Activated naive CD4-positive, alpha-beta T cell treated with anti-CD3 and anti-CD28 coated beads, Interleukin-2, amount 50 U/mL, for 24 hours (primary cell): ENCODE results near the gene DLX2.
"Not testable (repeated sequence)": the region's sequence is repeated elsewhere in the genome, so short reads cannot be mapped to it uniquely, and the experiment has no call there.

Experiments
- H3K27ac Mint-ChIP-seq: one replicate; pipeline ENCODE4 v1.8.0; 2021; ENCODE audit warnings: mild to moderate bottlenecking, mixed read lengths
- H3K27me3 Mint-ChIP-seq: one replicate; pipeline ENCODE4 v1.8.0; 2021; ENCODE audit warnings: mixed read lengths
- H3K36me3 Mint-ChIP-seq: one replicate; pipeline ENCODE4 v1.8.0; 2021; ENCODE audit warnings: mixed read lengths
- H3K4me1 Mint-ChIP-seq: one replicate; pipeline ENCODE4 v1.8.0; 2021; ENCODE audit warnings: mixed read lengths
- H3K4me3 Mint-ChIP-seq: one replicate; pipeline ENCODE4 v1.8.0; 2021; ENCODE audit warnings: mild to moderate bottlenecking, mixed read lengths
- H3K9me3 Mint-ChIP-seq: one replicate; pipeline ENCODE4 v1.8.0; 2021; ENCODE audit warnings: mixed read lengths

The DLX2 gene

DNA sequence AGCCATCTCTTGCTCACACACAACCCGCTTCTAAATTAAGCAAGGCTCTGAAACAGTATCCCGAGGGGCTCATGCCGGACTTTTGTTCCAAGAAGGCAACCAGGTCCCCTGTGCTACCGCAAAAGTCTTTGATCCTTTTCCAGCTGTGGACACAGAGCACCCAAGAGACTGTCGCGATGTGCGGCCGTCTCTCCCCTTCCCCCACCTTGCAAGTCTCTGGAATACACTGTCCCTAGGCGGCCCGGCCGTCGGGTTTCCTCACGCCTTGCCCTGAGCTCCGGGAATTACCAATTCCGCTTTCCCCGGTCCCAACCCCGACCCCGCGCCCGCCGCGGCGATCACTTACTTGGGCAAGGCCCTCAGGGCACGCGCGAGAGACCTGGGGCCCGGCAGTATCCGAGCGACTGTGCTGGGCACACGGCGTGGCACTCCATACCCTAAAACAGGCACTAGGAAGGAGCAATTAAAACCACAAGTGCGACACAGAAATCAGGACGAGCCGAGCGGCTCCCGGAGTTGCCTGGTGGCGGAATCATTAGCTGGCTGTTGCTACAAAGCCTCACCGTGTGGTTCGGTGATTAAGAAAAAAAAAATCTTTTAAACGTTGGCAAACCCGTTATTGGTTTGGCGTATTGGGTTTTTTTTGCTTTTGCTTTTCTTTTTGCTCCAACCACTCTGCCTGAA lies 19.6 kb downstream of the DLX2 start:
- peak overlapping the region; percentile 82 for H3K4me3 Mint-ChIP-seq
- H3K36me3 Mint-ChIP-seq = no peaks in the 10 kb centered on the region
- peaks cover 42% of the 10 kb centered on the region for H3K4me1 Mint-ChIP-seq
- H3K27me3 Mint-ChIP-seq = peaks cover 66% of the 10 kb centered on the region
- H3K9me3 Mint-ChIP-seq = no peaks in the 10 kb centered on the region
- peak overlapping the region; percentile 69 for H3K27ac Mint-ChIP-seq

DNA sequence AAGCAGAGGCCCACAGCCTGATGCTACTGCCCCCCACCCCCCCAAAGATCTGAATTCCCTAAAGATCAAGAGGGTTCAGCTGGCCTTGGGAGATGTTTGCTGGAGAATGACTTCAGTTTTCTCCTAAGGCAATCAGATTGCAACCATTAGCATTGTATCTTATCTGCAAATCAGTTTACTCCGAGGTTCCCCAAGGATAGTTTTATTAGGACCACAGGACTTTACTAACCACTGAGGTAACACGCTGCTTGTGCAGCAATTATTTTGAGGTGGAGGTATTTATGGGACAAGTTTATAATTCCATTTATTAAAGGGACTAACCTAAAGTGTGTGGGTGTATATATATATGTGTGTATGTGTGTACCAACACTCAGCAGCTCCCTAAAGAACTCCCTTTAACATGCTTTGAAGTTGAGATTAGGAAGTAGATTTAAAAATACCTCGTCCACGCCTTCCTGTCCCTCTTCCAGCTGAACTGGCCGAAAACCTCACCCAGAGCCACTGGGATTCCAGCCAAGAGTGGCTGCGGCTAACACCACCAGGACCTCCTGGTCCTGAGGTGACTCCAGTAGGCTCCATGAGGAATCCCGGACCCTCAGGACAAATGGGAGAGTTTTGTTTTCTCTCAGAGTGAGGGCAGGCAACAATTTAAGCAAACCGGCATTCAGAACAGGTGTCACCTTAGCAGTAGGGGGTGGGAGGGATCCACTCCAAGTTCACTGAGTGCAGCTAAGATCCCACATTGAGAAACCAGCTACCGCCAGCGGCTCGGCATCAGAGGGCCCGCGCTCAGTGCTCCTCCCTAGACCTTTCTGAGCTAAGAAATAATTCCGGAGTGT lies 20.4 kb downstream of the DLX2 start:
- Mint-ChIP-seq H3K27ac (peak overlapping the region; percentile 46), H3K27me3 (peaks cover 58% of the 10 kb centered on the region), H3K36me3 (no peaks in the 10 kb centered on the region), H3K4me1 (peaks cover 34% of the 10 kb centered on the region), H3K4me3 (no peak overlapping the region), H3K9me3 (no peaks in the 10 kb centered on the region)

DNA sequence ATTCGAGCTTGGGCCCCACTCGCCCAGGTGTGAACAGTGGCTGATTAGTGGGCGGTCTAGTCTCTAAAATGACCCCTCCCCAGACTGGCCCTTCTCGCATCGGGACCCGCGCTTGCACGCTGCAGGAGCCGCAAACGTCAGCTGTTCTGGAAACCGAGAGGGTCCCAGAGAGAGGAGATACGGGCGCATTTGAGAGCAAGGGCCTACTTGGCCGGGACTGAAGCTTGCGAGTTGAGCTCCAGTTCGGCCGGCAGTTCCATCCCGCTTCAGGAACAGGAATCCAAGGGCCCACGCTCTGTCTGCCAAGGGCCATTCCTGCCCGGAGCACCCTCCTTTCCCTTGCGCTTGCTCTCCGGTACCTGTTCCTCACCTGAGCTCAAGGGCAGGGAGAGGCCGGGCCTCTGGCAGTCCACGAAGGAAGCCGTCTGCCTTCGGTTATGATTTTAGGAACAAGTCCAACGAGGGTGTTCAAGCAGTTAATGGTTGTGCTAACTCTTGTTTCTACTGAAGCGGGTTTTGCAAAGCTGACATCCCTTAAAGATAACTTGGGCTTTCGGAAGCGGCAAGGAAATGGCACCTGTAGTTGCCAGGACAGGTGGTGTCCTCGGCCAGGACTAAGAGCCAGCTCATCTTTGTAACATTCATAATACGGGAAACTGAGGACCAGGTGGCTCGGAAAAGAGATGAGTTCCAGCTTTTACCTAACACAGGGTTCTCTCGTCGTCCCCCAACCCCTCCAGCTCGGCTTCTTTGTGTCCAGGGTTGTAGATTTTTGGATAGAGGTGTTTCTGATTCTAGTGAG lies 21.3 kb downstream of the DLX2 start:
- H3K4me3 Mint-ChIP-seq = no peak overlapping the region
- H3K4me1 Mint-ChIP-seq = peaks cover 25% of the 10 kb centered on the region
- H3K27ac Mint-ChIP-seq = peak overlapping the region; percentile 59
- peaks cover under 1% of the 10 kb centered on the region for H3K36me3 Mint-ChIP-seq
- peaks cover 52% of the 10 kb centered on the region for H3K27me3 Mint-ChIP-seq
- H3K9me3 Mint-ChIP-seq = no peaks in the 10 kb centered on the region

DNA sequence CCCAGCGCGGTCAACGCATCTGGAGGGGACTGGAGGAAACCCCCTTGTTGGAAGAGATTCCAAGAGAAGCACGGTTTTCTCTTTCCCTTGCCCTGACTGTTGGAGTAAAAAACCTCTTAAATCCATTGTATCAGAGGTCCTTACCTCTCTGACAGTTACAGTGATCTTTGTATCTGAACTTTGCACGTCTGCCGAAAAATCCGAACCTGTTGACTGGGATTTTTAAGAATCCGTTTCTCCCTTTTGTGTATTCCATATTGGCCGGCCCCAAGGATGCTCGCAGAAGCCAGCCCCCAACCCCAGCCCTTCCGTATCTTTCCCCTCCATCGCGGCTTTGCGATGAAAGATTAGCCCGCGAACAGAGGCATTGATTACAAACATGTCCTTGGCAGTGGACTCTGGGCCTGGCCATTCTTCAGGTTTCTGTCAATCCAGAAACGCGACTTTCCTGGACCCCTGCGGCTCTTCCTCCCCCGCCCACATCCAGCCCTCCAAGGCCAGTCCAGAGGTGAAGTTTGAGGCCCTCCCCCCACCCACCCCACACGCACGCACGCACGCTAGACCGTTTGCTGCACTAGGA lies 22.0 kb downstream of the DLX2 start:
- peaks cover 3% of the 10 kb centered on the region for H3K36me3 Mint-ChIP-seq
- no peaks in the 10 kb centered on the region for H3K9me3 Mint-ChIP-seq
- peaks cover 22% of the 10 kb centered on the region for H3K4me1 Mint-ChIP-seq
- H3K27ac Mint-ChIP-seq = no peak overlapping the region
- peaks cover 52% of the 10 kb centered on the region for H3K27me3 Mint-ChIP-seq
- H3K4me3 Mint-ChIP-seq = no peak overlapping the region

DNA sequence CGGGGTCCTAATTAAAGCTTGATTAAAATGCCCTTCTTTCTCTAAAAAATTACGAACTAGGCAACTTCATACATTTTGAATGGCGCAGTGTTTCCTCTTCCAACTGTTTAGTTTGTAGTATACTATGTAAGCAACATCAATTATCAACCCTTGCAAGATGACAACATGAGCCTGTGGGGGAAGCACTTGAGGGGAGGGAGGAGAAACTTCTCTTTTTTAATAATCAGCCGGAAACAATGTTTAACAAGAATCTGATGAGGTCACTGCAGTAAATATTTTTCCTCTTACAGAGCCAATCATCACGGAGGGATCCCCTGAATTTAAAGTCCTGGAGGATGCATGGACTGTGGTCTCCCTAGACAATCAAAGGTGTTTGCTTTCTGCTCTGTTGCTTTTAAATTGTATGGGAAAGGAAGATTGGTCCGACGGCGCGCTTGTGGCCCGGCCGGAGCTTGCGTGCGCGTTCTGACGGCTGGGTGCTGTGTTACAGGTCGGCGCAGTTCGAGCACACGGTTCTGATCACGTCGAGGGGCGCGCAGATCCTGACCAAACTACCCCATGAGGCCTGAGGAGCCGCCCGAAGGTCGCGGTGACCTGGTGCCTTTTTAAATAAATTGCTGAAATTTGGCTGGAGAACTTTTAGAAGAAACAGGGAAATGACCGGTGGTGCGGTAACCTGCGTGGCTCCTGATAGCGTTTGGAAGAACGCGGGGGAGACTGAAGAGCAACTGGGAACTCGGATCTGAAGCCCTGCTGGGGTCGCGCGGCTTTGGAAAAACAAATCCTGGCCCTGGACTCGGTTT lies 22.7 kb downstream of the DLX2 start:
- Mint-ChIP-seq H3K27ac (peak overlapping the region; percentile 79), H3K4me3 (peak overlapping the region; percentile 2), H3K9me3 (no peaks in the 10 kb centered on the region), H3K4me1 (peaks cover 15% of the 10 kb centered on the region), H3K27me3 (peaks cover 48% of the 10 kb centered on the region), H3K36me3 (peaks cover 3% of the 10 kb centered on the region)

DNA sequence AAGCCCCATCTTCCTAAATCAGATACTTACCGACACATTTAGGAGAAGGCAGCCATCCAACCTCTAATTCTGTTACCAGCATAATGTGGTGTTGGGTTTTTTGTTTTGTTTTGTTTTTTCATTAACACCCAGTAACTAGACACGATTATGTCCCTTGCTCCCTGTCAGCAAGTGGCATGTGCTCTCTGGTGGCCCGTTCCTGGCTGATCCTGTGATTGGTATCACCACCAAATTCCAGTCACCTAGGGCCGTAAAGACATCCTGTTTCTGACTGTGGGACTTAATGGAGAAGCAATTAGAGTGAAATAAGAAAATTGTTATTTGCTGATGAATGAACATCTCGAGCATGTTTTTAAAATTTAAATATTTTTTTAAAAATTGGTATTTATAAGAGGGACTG lies 23.3 kb downstream of the DLX2 start:
- Mint-ChIP-seq H3K27ac (no peak overlapping the region), H3K36me3 (peaks cover 3% of the 10 kb centered on the region), H3K4me1 (peaks cover 11% of the 10 kb centered on the region), H3K27me3 (peaks cover 49% of the 10 kb centered on the region), H3K9me3 (no peaks in the 10 kb centered on the region), H3K4me3 (no peak overlapping the region)

DNA sequence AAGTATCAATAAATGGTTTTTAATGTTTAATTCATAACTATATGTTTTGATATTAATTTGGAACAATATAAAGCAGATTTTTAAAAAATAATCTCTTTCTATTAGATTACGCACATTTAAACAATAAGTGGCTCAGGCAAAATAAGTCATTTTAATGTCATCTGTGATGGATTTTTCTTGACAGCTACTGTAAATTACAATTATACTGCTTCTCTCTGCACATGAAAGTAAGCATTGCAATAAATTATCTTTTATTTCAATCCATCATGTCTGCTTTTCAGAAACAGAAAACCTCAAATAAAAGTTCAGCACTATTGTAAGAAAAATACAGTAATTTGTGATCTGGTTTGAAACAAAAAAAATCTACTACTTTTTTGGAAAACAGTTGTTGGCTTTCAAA lies 28.4 kb downstream of the DLX2 start:
- peaks cover 19% of the 10 kb centered on the region for H3K27me3 Mint-ChIP-seq

DNA sequence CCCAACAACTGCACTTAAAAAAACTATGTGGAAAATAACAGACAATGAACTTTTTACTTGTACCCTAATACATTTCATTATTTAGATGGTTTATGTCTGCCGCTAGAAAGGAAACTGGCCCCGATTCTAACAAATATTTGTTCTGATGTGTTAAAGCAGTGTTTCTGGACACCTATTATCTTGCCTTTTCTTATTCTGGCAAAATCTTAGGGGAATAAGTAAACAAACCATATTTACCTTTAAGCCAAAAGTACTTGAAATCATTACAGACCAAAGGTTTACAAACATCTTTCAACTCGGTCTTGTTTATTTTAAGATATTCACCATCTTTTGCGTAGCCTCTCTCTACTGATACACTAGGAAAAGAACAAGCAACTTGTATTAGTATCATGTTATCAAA lies 29.2 kb downstream of the DLX2 start:
- Mint-ChIP-seq H3K9me3 (no peaks in the 10 kb centered on the region), H3K4me3 (no peak overlapping the region), H3K4me1 (no peaks in the 10 kb centered on the region), H3K27ac (no peak overlapping the region), H3K27me3 (peaks cover 15% of the 10 kb centered on the region), H3K36me3 (peaks cover 20% of the 10 kb centered on the region)

More for the DNA sequence above, 28.4 kb downstream of the DLX2 start:
- Mint-ChIP-seq H3K9me3 (no peaks in the 10 kb centered on the region), H3K36me3 (peaks cover 18% of the 10 kb centered on the region), H3K27ac (no peak overlapping the region), H3K4me1 (no peaks in the 10 kb centered on the region), H3K4me3 (no peak overlapping the region)

DNA sequence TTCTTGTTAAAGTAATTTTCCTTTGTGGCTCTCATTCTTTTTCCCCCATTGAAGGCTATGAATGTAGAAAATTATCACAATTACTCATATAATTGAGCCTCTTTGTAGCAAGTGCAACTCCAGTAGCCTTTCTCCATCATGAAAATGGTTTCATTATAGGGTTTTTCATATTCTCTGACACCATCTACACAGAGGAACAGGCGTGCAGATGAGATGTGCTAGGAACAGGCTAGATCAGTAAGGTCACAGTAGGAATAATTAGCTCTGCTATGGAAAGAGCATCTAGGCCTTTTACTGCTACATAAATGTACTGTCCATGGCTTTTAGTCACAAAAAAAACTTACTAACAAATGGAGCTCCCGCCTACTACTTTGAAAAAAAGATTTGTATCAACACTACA lies 30.0 kb downstream of the DLX2 start:
- no peak overlapping the region for H3K4me3 Mint-ChIP-seq
- peaks cover 20% of the 10 kb centered on the region for H3K36me3 Mint-ChIP-seq
- no peaks in the 10 kb centered on the region for H3K9me3 Mint-ChIP-seq
- no peaks in the 10 kb centered on the region for H3K4me1 Mint-ChIP-seq
- no peak overlapping the region for H3K27ac Mint-ChIP-seq
- peaks cover 15% of the 10 kb centered on the region for H3K27me3 Mint-ChIP-seq

DNA sequence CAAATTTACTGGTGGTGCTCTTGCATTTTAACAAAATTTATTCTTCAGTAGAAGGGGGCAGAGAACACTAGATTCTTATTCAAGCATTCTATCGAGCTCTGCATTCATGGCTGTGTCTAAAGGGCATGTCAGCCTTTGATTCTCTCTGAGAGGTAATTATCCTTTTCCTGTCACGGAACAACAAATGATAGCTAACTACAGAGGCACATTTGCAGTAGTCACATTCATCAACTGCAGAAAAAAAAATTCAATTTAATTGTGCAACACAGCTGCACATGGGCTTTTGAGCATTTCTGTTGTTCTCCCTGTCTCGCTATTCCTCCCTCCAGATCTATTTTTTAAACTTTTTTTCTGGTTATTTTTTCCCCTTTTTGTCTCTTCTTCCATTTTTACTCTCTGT lies 30.4 kb downstream of the DLX2 start:
- Mint-ChIP-seq H3K36me3 (peaks cover 22% of the 10 kb centered on the region), H3K4me3 (no peak overlapping the region), H3K27ac (no peak overlapping the region), H3K4me1 (no peaks in the 10 kb centered on the region), H3K9me3 (no peaks in the 10 kb centered on the region), H3K27me3 (peaks cover 15% of the 10 kb centered on the region)

DNA sequence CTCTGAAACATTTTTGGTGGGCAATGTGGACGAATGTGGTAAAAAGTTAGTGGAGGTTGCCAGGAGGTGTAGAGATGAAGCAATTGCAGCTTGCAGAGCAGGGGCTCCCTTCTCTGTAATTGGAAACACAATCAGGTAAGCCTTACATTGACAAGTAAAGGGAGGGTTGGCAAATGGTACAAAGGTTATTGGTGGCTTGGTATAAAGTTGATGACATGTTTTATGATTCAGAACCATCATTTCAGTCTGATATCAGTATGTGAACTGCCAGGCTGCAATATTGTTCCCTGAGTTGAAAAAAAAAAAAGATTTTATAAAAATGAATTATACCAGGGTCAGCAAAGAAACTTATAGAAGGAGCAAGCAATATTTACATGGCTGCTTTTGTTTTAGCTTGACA lies 31.8 kb downstream of the DLX2 start:
- Mint-ChIP-seq H3K4me1 (no peaks in the 10 kb centered on the region), H3K4me3 (no peak overlapping the region), H3K36me3 (peaks cover 23% of the 10 kb centered on the region), H3K9me3 (no peaks in the 10 kb centered on the region), H3K27me3 (peaks cover 12% of the 10 kb centered on the region), H3K27ac (no peak overlapping the region)

DNA sequence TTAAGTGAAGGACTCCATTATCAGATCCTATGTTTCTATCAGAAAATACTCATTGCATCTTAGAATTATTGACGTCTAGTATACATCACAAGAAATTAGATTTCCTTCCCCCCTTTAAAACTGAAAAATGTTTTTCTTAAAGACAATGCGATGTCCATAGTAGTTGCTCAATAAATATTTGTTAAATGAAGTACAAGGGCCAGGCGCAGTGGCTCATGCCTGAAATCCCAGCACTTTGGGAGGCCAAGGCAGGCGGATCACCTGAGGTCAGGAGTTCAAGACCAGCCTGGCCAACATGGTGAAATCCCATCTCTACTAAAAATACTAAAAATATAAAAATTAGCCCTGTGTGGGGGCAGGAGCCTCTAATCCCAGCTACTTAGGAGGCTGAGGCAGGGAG lies 34.8 kb downstream of the DLX2 start:
- not testable (repeated sequence) for H3K27ac Mint-ChIP-seq, H3K4me1 Mint-ChIP-seq, H3K27me3 Mint-ChIP-seq, H3K9me3 Mint-ChIP-seq, H3K4me3 Mint-ChIP-seq
- H3K36me3 Mint-ChIP-seq = peaks cover 27% of the 10 kb centered on the region

DNA sequence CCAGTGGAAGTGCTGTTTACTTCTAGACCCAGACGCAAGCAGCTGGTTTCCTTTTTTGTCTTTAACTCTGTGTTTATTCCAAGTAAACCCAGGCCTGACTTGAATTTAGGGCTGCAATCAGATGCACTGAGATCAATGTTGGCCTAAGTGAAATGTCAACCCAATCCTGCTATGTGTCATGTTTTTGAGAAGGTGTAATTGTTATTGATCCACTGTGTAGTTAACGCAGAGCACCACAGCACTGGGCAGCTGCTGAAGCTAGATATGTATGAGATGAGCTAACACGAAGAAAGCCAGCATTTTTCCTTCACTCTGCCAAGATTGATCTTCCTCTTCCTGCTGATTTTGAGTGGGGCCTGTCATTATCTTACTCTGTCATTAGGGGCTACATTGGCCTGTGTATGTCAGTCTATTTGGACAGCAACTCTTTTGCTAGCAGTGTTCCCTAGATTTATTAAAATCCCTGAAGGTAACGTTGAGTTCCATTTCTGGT lies 36.3 kb downstream of the DLX2 start:
- peaks cover 1% of the 10 kb centered on the region for H3K27me3 Mint-ChIP-seq
- no peaks in the 10 kb centered on the region for H3K9me3 Mint-ChIP-seq
- H3K4me1 Mint-ChIP-seq = no peaks in the 10 kb centered on the region
- no peak overlapping the region for H3K4me3 Mint-ChIP-seq
- no peak overlapping the region for H3K27ac Mint-ChIP-seq
- peaks cover 28% of the 10 kb centered on the region for H3K36me3 Mint-ChIP-seq

DNA sequence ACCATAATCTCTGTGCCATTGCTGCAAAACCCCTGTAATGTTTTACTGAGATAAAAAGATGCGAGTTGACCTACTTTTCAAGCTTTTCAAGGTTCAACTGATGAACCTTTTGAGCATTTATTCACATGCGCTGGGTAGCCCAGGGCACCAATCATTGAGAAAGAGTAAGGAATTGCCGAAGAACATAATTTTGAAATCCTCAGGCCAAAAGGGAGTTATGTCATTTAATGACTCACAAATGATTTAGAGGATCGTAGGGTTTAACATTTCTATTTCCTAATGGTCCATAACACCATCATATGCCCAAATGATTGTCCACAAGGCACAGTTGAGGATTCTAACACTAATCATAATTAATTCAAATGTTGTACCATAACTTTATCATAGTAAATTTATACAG lies 37.6 kb downstream of the DLX2 start:
- Mint-ChIP-seq H3K27me3 (no peaks in the 10 kb centered on the region), H3K9me3 (no peaks in the 10 kb centered on the region), H3K27ac (no peak overlapping the region), H3K36me3 (peaks cover 26% of the 10 kb centered on the region), H3K4me1 (no peaks in the 10 kb centered on the region), H3K4me3 (no peak overlapping the region)

DNA sequence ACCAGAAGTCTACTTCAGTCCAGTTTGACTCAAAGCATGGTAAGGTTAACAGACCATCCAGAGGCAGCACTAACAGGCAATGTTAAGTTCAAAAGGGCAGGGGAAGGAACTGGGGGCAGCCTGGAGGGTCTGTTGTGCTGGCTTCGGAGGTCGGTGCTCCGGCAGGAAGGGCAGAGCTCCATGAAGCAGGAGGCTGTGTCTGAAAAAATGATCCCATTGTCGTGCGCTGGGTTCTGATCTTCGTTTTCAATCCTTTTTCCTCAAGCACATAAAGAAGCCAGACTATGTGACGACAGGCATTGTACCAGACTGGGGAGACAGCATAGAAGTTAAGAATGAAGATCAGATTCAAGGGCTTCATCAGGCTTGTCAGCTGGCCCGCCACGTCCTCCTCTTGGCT lies 39.3 kb downstream of the DLX2 start:
- peak overlapping the region; percentile 32 for H3K27ac Mint-ChIP-seq
- no peaks in the 10 kb centered on the region for H3K27me3 Mint-ChIP-seq
- H3K9me3 Mint-ChIP-seq = no peaks in the 10 kb centered on the region

More for the DNA sequence above, 39.3 kb downstream of the DLX2 start:
- H3K36me3 Mint-ChIP-seq = peaks cover 24% of the 10 kb centered on the region
- no peaks in the 10 kb centered on the region for H3K4me1 Mint-ChIP-seq
- H3K4me3 Mint-ChIP-seq = no peak overlapping the region
